K562 (cell line): ENCODE data around the gene ATRIP. TPM values are rescaled to one million over a fixed set of nuclear protein-coding genes. Genes with fewer than 3 reads are reported as not detected.

Source experiments
- ATAC-seq: fragments of 200-7000 bp; cut with Tn5 transposase; 3 replicates; pipeline ENCODE4 v1.9.1; 2020; ENCODE audit warnings: moderate library complexity
- BruUV-seq: library from RNA; stranded (reverse); fragments of 400-500 nt; replicated peaks from 2 replicates; lab custom pipeline; 2021; lab: Mats Ljungman, UMichigan
- CTCF ChIA-PET: fragments of 300-600 bp; formaldehyde crosslinking; extraction: SDS; loops from one replicate; lab custom pipeline; 2021; ENCODE audit warnings: low intra/inter-chr PET ratio; lab: Yijun Ruan, JAX
- POLR2A ChIA-PET: fragments of 300-600, 350-650 bp; sonication (Branson Sonifier 250); formaldehyde crosslinking; extraction: SDS; loops from one replicate; lab custom pipeline; 2021; ENCODE audit warnings: antibody characterized with exemption, inconsistent platforms; lab: Yijun Ruan, JAX
- DNase-seq, 4 experiments: peaks; one replicate each; pipeline versions ENCODE4 v3.0.0 to v3.0.0-alpha.2; 2011 to 2018; ENCODE audit warnings: low spot score in 3 of 4, mixed read lengths in 3 of 4; ENCODE audit errors: extremely low read depth in 1 of 4
- FAIRE-seq: peaks from 2 replicates; lab custom pipeline; 2011; peaks lifted over from hg19 to GRCh38; lab: Jason Lieb, UNC
- H2AFZ ChIP-seq: 2 replicates; pipeline ENCODE4 v1.6.0; 2011; ENCODE audit warnings: low read depth, low read length, control low read depth, inconsistent platforms
- H3K27ac ChIP-seq: fragments of 200-600 bp; 3 replicates; pipeline ENCODE4 v1.8.0; 2011; ENCODE audit warnings: low read depth, mild to moderate bottlenecking, control low read depth, inconsistent platforms, low read length, moderate library complexity, mixed read lengths; ENCODE audit errors: extremely low read depth
- H3K27me3 ChIP-seq, 2 experiments: fragments of 300-600 bp in 1 of 2; 2 replicates in 1 of 2; 3 replicates in 1 of 2; pipeline versions ENCODE4 v1.6.0 to v1.8.0; 2011; ENCODE audit warnings: inconsistent platforms in 2 of 2, low read length in 2 of 2, mild to moderate bottlenecking in 1 of 2, mixed read lengths in 1 of 2, moderate library complexity in 1 of 2; ENCODE audit not compliant: control insufficient read depth in 2 of 2, insufficient read depth in 2 of 2
- H3K36me3 ChIP-seq: fragments of 300-600 bp; 3 replicates; pipeline ENCODE4 v1.8.0; 2011; ENCODE audit warnings: mild to moderate bottlenecking, low read length, inconsistent platforms; ENCODE audit not compliant: control insufficient read depth, insufficient read depth
- H3K4me1 ChIP-seq, 2 experiments: fragments of 200-600 bp in 1 of 2; replicated peaks in 1 of 2; 2 replicates in 1 of 2; 3 replicates in 1 of 2; pipeline versions ENCODE4 v1.5.1 to v1.8.0; 2011; ENCODE audit warnings: inconsistent platforms in 2 of 2, low read length in 2 of 2, mild to moderate bottlenecking in 1 of 2, mixed read lengths in 1 of 2, moderate library complexity in 1 of 2; ENCODE audit not compliant: control insufficient read depth in 2 of 2, insufficient read depth in 2 of 2
- H3K4me2 ChIP-seq: 2 replicates; pipeline ENCODE4 v1.6.1; 2011; ENCODE audit warnings: low read length, control low read depth, inconsistent platforms, mixed read lengths; ENCODE audit not compliant: insufficient read depth
- H3K4me3 ChIP-seq: fragments of 200-600 bp; sonication (generic), shearing (Covaris generic); 2 replicates; pipeline ENCODE4 v1.5.1; 2016; ENCODE audit warnings: control low read depth, inconsistent platforms
- H3K79me2 ChIP-seq: fragments of 200-600 bp; 3 replicates; pipeline ENCODE4 v1.8.0; 2011; ENCODE audit warnings: low read length, inconsistent platforms; ENCODE audit not compliant: control insufficient read depth, insufficient read depth
- H3K9ac ChIP-seq, 2 experiments: 2 replicates each; pipeline versions ENCODE4 v1.6.0 to v1.6.1; 2011; ENCODE audit warnings: low read depth in 2 of 2, low read length in 2 of 2, control low read depth in 1 of 2, inconsistent platforms in 1 of 2, mild to moderate bottlenecking in 1 of 2, mixed read lengths in 1 of 2; ENCODE audit not compliant: insufficient read depth in 1 of 2
- H3K9me1 ChIP-seq: one replicate; pipeline ENCODE4 v1.6.0; 2011; ENCODE audit warnings: inconsistent platforms, mild to moderate bottlenecking, low read length, moderate library complexity; ENCODE audit not compliant: control insufficient read depth, insufficient read depth
- H3K9me3 ChIP-seq: replicated peaks from 2 replicates; pipeline ENCODE4 v1.5.1; 2011; ENCODE audit warnings: low read depth, low read length, inconsistent platforms; ENCODE audit not compliant: control insufficient read depth, insufficient read depth
- H4K20me1 ChIP-seq: replicated peaks from 2 replicates; pipeline ENCODE4 v1.6.1; 2011; ENCODE audit warnings: low read length, inconsistent platforms, mixed read lengths; ENCODE audit not compliant: control insufficient read depth, insufficient read depth
- ARID2 ChIP-seq: fragments of 450-650 bp; IDR thresholded peaks from 2 replicates; pipeline ENCODE4 v1.6.1; 2017; ENCODE audit warnings: antibody characterized with exemption, mild to moderate bottlenecking
- HDAC8 ChIP-seq: fragments of 450-650 bp; IDR thresholded peaks from 2 replicates; pipeline ENCODE4 v1.6.1; 2016; ENCODE audit warnings: mild to moderate bottlenecking, missing genetic modification characterization, moderate library complexity, missing compliant biosample characterization
- KLF13 ChIP-seq: fragments of 450-650 bp; IDR thresholded peaks from 2 replicates; pipeline ENCODE4 v1.6.1; 2016; ENCODE audit warnings: missing genetic modification characterization, low read depth, mild to moderate bottlenecking, missing compliant biosample characterization, moderate library complexity, borderline replicate concordance
- MAFK ChIP-seq: IDR thresholded peaks from 2 replicates; pipeline ENCODE4 v1.6.1; 2011; ENCODE audit warnings: low read length, improper control_type of control experiment
- TAF9B ChIP-seq: fragments of 450-650 bp; IDR thresholded peaks from 2 replicates; pipeline ENCODE4 v1.6.1; 2018; ENCODE audit warnings: mild to moderate bottlenecking; ENCODE audit not compliant: partially characterized antibody
- TARDBP ChIP-seq: fragments of 450-650 bp; IDR thresholded peaks from 2 replicates; pipeline ENCODE4 v1.6.1; 2016
- YY1 ChIP-seq, 3 experiments: IDR thresholded peaks; 2 replicates each; pipeline ENCODE4 v1.6.1; 2011; ENCODE audit warnings: low read length in 2 of 3, mild to moderate bottlenecking in 2 of 3, moderate library complexity in 2 of 3, borderline replicate concordance in 1 of 3, control low read depth in 1 of 3, low read depth in 1 of 3; ENCODE audit not compliant: insufficient read depth in 3 of 3, insufficient replicate concordance in 2 of 3, control insufficient read depth in 1 of 3, insufficient read length in 1 of 3; ENCODE audit errors: extremely low read depth in 1 of 3
- ZKSCAN3 ChIP-seq: fragments of 250-450 bp; sonication (Bioruptor Pico); IDR thresholded peaks from 2 replicates; pipeline ENCODE4 v1.4.0; 2020
- ZNF561 ChIP-seq: fragments of 450-650 bp; formaldehyde crosslinking; conservative IDR thresholded peaks from 2 replicates; pipeline ENCODE4 v1.4.0; 2020; ENCODE audit warnings: mild to moderate bottlenecking, moderate library complexity
- WGBS: fragments of 100-300 bp; shearing (Covaris generic); methylation state at CpG from one replicate; pipeline ENCODE4 v1.1.6; 2016; ENCODE audit warnings: low coverage, mixed read lengths; ENCODE audit not compliant: insufficient coverage; ENCODE audit errors: missing lambda C conversion rate; 5-methylcytosine and 5-hydroxymethylcytosine counted together
- in situ Hi-C: fragments of 300-500 bp; cut with MboI; formaldehyde crosslinking; loops from 4 replicates; pipeline ENCODE4 v1.15.0; 2018; ENCODE audit warnings: inconsistent platforms, mixed read lengths
- intact Hi-C: fragments of 100-400 bp; cut with micrococcal nuclease; formaldehyde crosslinking; loops from 2 replicates; pipeline ENCODE4 v1.14.2; 2022
- polyA plus RNA-seq, 8 experiments: library from polyadenylated mRNA; depleted of rRNA in 4 of 8; stranded (reverse) in 5 of 8; unstranded in 3 of 8; fragments of >200 nt; fragmentation: Nextera tagmentation in 2 of 8; fragmentation: Illumina TruSeq in 1 of 8; extraction: Ambion mirVana in 2 of 8; extraction: Trizol in 1 of 8; gene quantifications; 2 replicates each; pipeline versions ENCODE4 v1.2.1 to v1.2.3, GENCODE V29; 2011 to 2014; ENCODE audit warnings: inconsistent platforms in 1 of 8, missing spikeins in 1 of 8
- total RNA-seq, 7 experiments: library from RNA; depleted of rRNA in 6 of 7; stranded (reverse); fragments of >200 nt in 6 of 7; fragmentation: Illumina TruSeq in 2 of 7; extraction: Trizol in 2 of 7; gene quantifications; 2 replicates each; pipeline versions ENCODE4 v1.2.1 to v1.2.3, GENCODE V29; 2011 to 2021; ENCODE audit warnings: low replicate concordance in 1 of 7
- TF ChIP-seq, protein P1 (sequence below): fragments of 450-650 bp; IDR thresholded peaks from 2 replicates; pipeline ENCODE4 v1.7.1; 2018; ENCODE audit warnings: mild to moderate bottlenecking, low read depth; ENCODE audit not compliant: partially characterized antibody
- TF ChIP-seq, protein P2 (sequence below), 2 experiments: fragments of 450-650 bp; conservative IDR thresholded peaks; 2 replicates each; pipeline ENCODE4 v1.6.1; 2017; ENCODE audit warnings: mild to moderate bottlenecking in 2 of 2, moderate library complexity in 2 of 2
- TF ChIP-seq, protein P3 (sequence below), 3 experiments: IDR thresholded peaks in 2 of 3; conservative IDR thresholded peaks in 1 of 3; 2 replicates each; pipeline ENCODE4 v1.5.1; 2011 to 2012; ENCODE audit warnings: low read length in 3 of 3, mild to moderate bottlenecking in 3 of 3, control low read depth in 2 of 3, improper control_type of control experiment in 1 of 3, inconsistent platforms in 1 of 3, low read depth in 1 of 3, mixed read lengths in 1 of 3, moderate library complexity in 1 of 3; ENCODE audit not compliant: insufficient read depth in 2 of 3
- TF ChIP-seq, protein P4 (sequence below): fragments of 250-450 bp; sonication (Bioruptor Pico); IDR thresholded peaks from 2 replicates; pipeline ENCODE4 v1.5.0; 2021

Gene ATRIP
- total and polyA plus RNA-seq, 9 of the 15 experiments (the other 6 are each of a cell fraction or from before 2014, with no cell fraction given), result 1.7 to 15.7 (median 10.5) TPM

DNA sequence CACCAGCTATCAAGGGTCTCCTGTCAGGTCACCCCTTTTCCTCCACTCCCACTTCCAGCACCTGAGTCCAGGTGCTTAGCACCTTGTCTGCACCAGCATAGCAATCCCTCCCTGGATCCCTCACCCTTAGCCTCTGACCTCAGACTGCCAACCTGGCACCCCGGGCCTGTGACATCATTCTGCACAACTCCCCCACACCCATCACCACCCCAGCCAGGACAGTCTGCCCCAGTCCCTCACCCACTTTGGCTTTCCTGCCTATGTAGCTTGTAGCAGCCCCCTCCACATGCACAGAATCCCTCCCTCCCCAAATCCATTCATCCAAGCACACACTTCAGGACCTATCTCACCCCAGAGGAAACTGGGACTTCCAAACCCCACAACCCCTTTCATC is 15.8 kb upstream of the ATRIP start:
- Histone ChIP-seq H3K9me3 (no peaks in the 10 kb centered on the region), H3K36me3 (peaks cover 32% of the 10 kb centered on the region; the same call in 2 of the 3 replicates), H3K4me2 (no peak overlapping the region), H3K79me2 (peaks cover 2% of the 10 kb centered on the region; the same call in 2 of the 3 replicates), H2AFZ (no peak overlapping the region), H3K27ac (no peak overlapping the region), H3K4me1 (peaks cover 12 to 36% of the 10 kb centered on the region in 2 experiments; a peak in 4 of 5 replicates), H4K20me1 (no peaks in the 10 kb centered on the region), H3K9me1 (no peaks in the 10 kb centered on the region), H3K9ac (no peak overlapping the region; a peak in 1 of 4 replicates), H3K27me3 (no peaks in the 10 kb centered on the region), H3K4me3 (no peak overlapping the region)
- DNase-seq (no peak), FAIRE-seq (no peak), ATAC-seq (no peak)
- BruUV-seq, result no TSS peak
- intact Hi-C loops (no loop called here), in situ Hi-C loops (loop anchor here (10.0 kb wide), 2 partner anchors 196 to 236 kb away; no protein-coding TSS in a partner anchor)
- CTCF ChIA-PET, result no interaction called here
- WGBS, result 50% methylated on average over 1 of the region's 1 CpG
- POLR2A ChIA-PET, result interaction anchor here (0.7 kb wide), 1 partner anchor 23 kb away, joined by 3 read pairs; no protein-coding TSS in a partner anchor
- no peak for TF ChIP-seq MAFK
- no peak for TF ChIP-seq TAF9B
- TF ChIP-seq ZKSCAN3 (CRISPR knock-in tag), result no peak
- TF ChIP-seq YY1 (IDR thresholded peaks at IDR 0.05; ENCODE audit: borderline replicate concordance in 1 of 3, control insufficient read depth in 1 of 3, extremely low read depth in 1 of 3, insufficient read depth in 3 of 3, insufficient read length in 1 of 3, insufficient replicate concordance in 2 of 3, low read depth in 1 of 3, low read length in 2 of 3), result no peak
- TF ChIP-seq KLF13 (tag), result no peak
- no peak for TF ChIP-seq TARDBP
- TF ChIP-seq ARID2, result no peak
- TF ChIP-seq, protein P1, sequence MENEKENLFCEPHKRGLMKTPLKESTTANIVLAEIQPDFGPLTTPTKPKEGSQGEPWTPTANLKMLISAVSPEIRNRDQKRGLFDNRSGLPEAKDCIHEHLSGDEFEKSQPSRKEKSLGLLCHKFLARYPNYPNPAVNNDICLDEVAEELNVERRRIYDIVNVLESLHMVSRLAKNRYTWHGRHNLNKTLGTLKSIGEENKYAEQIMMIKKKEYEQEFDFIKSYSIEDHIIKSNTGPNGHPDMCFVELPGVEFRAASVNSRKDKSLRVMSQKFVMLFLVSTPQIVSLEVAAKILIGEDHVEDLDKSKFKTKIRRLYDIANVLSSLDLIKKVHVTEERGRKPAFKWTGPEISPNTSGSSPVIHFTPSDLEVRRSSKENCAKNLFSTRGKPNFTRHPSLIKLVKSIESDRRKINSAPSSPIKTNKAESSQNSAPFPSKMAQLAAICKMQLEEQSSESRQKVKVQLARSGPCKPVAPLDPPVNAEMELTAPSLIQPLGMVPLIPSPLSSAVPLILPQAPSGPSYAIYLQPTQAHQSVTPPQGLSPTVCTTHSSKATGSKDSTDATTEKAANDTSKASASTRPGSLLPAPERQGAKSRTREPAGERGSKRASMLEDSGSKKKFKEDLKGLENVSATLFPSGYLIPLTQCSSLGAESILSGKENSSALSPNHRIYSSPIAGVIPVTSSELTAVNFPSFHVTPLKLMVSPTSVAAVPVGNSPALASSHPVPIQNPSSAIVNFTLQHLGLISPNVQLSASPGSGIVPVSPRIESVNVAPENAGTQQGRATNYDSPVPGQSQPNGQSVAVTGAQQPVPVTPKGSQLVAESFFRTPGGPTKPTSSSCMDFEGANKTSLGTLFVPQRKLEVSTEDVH, result no peak
- TF ChIP-seq, protein P2, sequence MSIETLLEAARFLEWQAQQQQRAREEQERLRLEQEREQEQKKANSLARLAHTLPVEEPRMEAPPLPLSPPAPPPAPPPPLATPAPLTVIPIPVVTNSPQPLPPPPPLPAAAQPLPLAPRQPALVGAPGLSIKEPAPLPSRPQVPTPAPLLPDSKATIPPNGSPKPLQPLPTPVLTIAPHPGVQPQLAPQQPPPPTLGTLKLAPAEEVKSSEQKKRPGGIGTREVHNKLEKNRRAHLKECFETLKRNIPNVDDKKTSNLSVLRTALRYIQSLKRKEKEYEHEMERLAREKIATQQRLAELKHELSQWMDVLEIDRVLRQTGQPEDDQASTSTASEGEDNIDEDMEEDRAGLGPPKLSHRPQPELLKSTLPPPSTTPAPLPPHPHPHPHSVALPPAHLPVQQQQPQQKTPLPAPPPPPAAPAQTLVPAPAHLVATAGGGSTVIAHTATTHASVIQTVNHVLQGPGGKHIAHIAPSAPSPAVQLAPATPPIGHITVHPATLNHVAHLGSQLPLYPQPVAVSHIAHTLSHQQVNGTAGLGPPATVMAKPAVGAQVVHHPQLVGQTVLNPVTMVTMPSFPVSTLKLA (conservative IDR thresholded peaks at IDR 0.05), result no peak
- TF ChIP-seq, protein P3, sequence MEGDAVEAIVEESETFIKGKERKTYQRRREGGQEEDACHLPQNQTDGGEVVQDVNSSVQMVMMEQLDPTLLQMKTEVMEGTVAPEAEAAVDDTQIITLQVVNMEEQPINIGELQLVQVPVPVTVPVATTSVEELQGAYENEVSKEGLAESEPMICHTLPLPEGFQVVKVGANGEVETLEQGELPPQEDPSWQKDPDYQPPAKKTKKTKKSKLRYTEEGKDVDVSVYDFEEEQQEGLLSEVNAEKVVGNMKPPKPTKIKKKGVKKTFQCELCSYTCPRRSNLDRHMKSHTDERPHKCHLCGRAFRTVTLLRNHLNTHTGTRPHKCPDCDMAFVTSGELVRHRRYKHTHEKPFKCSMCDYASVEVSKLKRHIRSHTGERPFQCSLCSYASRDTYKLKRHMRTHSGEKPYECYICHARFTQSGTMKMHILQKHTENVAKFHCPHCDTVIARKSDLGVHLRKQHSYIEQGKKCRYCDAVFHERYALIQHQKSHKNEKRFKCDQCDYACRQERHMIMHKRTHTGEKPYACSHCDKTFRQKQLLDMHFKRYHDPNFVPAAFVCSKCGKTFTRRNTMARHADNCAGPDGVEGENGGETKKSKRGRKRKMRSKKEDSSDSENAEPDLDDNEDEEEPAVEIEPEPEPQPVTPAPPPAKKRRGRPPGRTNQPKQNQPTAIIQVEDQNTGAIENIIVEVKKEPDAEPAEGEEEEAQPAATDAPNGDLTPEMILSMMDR (IDR thresholded peaks at IDR 0.05 in 2 of 3, conservative IDR thresholded peaks at IDR 0.05 in 1 of 3; ENCODE audit: insufficient read depth in 2 of 3, low read depth in 1 of 3, low read length in 3 of 3), result no peak
- TF ChIP-seq, protein P4, sequence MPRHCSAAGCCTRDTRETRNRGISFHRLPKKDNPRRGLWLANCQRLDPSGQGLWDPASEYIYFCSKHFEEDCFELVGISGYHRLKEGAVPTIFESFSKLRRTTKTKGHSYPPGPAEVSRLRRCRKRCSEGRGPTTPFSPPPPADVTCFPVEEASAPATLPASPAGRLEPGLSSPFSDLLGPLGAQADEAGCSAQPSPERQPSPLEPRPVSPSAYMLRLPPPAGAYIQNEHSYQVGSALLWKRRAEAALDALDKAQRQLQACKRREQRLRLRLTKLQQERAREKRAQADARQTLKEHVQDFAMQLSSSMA, result no peak
- TF ChIP-seq HDAC8, result no peak
- no peak for TF ChIP-seq ZNF561
